Measurements from ENCODE around the gene CRELD2.

The CRELD2 gene

DNA sequence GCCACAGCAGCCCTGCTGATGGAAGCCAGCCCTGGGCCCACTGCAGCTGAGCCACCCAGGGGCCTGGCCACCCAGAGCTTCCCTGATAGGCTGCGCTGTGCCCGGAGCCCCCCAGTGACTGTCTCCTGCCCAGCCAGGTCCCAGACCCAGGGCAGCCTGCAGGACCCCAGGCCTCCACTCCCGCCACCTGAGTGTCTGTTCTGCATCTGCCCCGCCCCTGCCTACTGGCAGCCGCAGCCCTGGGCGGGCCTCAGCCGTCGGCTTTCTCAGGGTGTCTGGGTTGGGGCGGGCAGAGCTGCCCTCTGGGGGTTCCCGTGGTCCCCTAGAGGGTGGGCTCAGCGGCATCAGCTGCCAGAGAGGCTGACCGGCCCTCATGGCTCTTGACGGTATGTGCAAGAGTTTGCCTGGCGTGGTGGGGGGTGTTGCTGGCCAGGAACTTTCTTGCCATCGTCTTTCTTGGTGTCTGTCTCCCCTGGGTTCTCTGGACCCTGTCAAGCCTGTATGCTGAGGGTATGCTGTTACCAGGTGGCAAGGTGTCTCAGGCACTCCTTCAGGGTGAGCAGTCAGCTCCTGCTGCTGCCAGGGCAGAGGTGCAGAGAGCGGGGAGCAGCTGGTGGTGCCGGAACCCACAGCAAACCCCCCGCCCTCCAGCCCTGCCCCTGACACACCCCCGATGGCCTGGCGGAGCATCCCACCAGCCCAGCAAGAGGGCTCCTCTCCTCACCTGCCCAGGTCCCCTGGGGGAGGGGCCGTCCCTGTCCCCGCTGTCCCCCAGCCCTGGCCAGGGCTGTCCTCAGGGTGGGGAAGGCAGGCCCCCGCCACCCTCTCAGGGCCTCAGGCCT, 29.9 kb downstream of the CRELD2 start:
- no peak for DNase-seq

DNA sequence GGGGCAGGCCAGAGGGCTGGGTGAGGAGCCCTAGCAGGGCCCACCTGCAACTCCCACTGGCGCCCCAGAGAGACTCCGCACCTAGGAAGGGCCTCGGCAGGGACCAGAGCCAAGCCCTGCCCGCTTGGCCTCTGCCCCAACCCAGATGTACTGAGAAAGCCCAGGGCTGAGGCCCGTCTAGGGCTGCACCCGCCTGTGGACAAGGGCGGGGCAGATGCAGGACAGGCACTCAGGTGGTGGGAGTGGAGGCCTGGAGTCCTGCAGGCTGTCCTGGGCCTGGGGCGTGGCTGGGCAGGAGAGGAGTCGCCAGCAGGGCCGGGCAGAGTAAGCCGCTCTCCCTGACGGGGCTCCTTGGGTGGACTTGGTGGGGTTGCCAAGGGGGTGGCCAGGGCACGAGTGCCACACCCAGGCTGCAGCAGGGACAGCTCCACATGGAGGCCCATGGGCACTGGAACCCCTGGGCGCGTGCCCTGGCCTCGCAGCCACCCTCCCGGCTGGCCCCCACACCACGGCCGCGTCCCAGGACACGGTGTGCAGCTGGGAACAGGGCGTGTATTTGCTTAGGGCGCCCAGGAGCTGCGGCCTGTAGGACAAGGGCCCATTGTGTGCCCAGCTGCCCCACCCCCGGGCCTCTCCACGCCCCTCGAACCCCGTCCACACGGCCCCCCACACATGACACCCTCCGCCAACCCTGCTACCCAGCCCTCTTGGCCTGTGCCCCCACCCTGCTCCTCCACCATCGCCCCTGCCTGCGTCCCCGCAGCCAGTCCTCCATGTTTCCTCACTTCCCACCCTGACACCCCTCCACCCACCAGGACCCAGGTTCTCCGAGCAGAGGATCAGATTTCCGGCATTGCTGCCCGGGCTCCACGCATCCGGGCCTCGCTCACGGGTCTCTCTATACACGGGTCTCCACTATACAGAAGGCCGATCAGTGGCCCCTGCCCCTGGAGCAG, 30.8 kb downstream of the CRELD2 start:
- no peak for DNase-seq

DNA sequence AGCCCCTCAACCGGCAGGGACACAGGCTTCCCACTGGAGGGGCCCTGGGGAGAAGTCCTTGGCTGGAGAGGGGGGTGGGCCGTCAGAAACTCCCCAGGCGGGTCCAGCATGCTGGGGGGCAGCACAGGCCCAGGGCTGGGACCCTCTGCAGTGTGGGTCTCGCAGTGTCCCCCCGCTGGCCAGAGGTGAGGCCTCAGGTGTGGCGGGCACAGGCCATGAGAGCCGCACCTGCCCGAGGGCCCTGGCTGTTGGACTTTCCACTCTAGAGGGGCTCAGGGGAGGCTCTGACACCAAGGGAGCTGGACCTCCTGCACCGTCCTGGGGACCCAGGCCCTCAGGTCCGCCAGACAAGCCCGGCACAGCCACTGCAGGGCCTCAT, 31.5 kb downstream of the CRELD2 start:
- no peak for DNase-seq

- no peak for DNase-seq
These were observed 32.1 kb downstream of the CRELD2 start for GRCh38 chr22:49950396-49950994.

- DNase-seq, result no peak
These were observed 32.7 kb downstream of the CRELD2 start for GRCh38 chr22:49951000-49951677.

GRCh38 chr22:49951678-49951985, 33.2 kb downstream of the CRELD2 start:
- DNase-seq, result no peak

DNA sequence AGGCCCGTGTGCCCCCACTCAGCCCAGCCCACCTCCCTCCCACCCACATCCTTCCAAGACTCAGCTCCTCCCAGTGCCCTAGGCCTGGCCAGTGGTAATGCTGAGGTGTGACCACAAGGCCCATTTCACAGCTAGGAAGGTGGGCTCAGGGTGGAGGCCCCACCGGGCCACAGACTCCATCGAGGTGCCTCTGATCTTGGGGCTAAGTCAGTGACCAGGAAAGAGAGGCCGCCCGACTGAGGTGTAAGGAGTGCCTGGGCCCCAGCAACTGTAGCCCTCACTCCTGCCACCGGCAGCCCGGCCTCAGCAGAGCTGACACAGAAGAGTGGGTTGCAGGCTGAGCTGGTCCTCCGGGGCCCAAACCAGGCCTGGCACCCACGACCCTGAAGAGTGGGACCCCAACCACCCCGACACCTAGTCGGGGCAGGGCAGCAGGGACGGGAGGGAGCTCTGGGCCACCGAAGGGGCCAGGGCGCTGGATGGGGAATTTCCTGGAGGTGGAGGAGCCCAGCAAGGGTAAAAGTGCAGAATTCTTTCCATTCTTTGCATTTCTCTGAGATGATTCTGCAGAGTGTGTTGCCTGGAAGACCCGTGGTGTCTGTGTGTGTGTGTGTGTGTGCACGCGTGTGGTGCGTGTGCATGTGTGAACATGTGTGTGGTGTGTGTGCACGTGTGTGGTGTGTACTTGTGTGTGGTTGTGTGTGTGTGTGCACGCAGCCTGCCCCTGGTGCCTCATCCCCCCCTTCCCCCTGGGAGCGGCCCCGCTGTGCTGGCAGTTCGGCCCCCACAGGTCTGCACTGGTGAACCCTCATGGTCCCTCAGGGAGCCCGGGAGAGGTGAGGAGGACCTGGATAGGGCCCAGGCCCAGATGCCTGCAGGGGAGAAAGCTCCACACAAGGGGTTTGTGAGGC, 33.8 kb downstream of the CRELD2 start:
- DNase-seq, result no peak

DNA sequence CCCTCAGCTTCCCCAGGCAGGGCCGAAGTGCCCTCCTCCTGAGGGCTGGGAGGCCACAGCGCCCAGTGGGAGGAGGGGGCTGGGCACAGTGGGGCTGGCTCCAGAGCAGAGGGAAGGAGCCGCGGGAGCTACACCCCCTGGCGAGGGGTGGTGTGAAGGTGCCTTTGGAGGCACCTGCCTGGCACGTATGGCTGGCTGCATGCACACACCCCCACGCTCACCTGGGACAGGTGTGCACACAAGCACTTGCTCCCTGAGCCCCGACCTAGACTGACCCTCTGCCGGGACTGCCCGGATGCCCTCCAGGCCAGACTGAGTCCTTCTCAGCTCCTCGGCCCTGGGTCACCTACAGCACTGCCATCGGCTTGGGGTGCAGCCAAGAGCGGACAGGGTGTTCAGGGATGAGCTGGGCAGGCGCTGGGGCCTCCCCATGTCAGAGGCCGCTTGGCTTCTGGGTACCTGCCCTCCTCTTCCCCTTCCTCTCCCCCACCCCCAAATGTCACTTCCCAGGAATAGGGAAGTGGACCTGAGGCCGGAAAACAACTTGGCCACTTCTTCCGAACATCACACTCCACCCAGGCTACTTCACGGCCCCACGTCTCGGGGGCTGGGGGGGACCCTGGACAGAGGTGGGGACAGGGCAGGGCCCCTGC, 34.7 kb downstream of the CRELD2 start:
- no peak for DNase-seq

DNA sequence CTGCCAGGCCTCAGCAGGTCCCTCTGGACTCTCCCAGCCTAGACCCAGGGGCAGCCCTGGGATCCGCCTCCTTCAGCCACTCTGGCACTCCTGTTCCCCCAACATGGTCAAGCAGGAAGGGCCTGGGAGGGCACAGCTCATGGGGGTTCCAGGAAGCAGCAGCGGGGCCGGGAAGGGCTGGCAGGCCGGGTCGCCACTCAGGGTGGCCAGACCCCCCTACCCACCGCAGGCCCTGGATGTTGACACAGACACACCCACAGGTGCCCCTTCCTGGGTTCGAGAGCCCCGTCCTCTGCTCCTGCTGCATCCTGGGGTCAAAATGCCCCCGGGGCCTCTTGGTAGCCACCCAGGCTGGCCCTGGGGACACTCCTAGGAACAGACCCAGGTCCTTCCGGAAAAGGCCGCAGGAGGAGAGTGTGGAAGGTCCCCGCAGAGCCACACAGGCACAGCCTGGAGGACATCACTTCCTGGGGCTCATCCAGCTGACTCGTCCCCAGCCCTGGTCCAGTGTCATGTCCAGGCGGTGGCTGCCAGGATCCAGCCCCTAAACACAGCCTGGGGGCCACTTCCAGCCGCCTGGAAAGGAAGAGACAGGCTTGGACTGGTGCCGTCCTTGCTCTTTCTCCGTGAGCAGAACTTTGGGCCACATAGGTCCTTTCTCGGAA, 35.4 kb downstream of the CRELD2 start:
- no peak for DNase-seq

DNA sequence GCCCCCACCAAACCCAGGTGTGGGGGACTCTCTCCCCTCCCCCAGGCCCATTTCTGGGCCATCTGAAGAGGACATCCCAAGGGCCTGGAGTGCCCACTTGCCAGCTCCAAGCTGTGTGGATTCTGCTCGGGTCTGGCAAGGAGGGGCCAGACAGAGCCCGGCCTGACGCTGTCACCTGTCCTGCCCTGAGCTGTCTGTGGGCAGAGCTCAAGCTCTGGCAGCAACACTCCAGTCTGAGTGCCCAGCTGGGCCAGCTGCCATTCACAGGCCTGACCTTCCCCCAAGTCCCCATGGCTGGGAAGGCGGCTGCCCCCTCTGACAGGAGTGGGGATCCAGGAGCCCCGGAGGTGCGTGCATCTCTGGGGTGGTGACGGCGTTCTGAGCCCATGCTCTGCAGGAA, 35.9 kb downstream of the CRELD2 start:
- no peak for DNase-seq

- DNase-seq, result no peak
These were observed 36.7 kb downstream of the CRELD2 start for GRCh38 chr22:49954991-49955580.

GRCh38 chr22:49955581-49956417, 37.4 kb downstream of the CRELD2 start:
- DNase-seq, result no peak

- no peak for DNase-seq
These were observed 38.0 kb downstream of the CRELD2 start for GRCh38 chr22:49956418-49956770.

DNA sequence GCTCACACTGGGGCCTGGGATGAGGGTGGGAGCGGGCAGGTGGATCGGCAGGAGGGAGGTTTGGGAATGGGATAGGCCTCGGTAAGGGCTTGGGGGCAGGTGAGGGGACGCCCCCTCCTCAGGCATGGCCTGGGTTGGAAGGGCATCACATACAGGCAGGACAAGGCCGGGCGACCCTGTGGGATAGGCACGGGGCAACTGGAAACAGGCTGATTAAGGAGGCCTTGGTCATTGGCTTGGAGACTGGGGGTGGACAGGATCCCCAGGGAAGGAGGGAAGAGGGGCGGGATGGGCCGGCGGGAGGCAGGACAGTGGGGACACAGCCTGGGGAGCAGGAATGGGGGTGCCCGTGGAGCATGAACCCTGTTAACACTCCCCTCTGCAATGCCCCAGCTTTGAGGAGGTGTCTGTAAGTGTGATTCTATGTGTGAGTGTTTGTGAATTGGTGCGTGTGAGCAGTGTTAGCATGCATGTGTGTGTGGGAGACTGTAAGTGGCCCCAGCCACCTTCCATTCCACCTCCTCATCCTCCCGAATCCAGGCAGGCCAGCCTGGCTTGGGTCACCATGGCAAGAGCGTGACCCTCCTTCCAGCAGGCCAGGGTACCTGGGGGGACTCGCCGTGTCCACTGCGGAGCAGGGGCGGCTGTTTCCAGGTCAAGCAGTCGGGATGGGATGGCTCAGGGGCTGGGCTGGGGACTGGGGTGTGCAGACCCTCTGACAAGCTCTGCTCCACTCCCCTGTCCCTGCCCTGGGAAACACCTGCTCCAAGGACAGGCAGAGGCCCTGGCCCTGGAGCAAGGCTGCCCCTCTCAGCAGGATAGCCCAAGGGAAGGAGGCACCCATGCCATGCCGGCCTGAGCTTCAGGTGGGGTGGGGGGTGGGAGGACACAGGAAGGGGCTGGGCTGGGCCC, 38.7 kb downstream of the CRELD2 start:
- DNase-seq, result no peak

- no peak for DNase-seq
These were observed 39.5 kb downstream of the CRELD2 start for GRCh38 chr22:49957826-49958365.

DNA sequence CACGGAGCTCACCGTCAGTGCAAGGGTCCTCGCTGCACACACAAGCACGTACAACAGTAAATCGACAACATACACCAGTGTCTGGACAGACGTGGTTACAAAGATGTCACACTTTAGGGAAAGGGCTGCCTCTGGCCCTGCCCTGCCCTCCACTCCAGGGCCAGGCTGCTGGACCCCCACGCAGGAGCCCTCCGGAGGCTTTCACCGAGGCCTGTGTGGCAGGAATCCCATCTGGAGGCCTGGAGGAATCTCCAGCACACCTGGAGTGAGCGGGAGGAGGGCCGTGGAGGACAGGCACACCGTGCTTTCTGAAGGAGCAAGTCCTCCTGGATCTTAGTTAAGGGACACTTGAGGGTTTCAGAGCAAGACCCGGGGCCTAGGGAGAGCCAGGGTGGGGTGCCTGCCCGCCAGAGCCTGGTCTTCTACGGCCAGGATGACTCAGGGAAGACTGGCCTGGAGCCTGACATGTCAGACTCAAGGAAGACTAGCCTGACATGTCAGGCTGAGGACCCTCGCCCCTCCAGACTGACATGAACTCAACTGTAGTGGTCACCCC, 40.0 kb downstream of the CRELD2 start:
- no peak for DNase-seq

GRCh38 chr22:49958931-49959781, 40.7 kb downstream of the CRELD2 start:
- no peak for DNase-seq
